Effector memory CD8-positive, alpha-beta T cell (primary cell): ENCODE measurements around the gene ASS1.
"Not testable (repeated sequence)": the region's sequence is repeated elsewhere in the genome, so short reads cannot be mapped to it uniquely, and the experiment has no call there.

Experiments used
- ATAC-seq: fragments of 150-1000 bp; cut with Tn5 transposase; replicated peaks from 2 replicates; pipeline ENCODE4 v1.10.0; 2021; ENCODE audit warnings: mild to moderate bottlenecking, moderate library complexity
- DNase-seq, 3 experiments: peaks; one replicate each; pipeline ENCODE4 v3.0.0; 2021
- H3K27ac Mint-ChIP-seq, 2 donors: one replicate each; pipeline ENCODE4 v1.8.0; 2022; ENCODE audit warnings: mild to moderate bottlenecking in 2 of 2, mixed read lengths in 2 of 2, moderate library complexity in 2 of 2
- H3K27me3 Mint-ChIP-seq, 2 donors: one replicate each; pipeline ENCODE4 v1.8.0; 2022; ENCODE audit warnings: mixed read lengths in 2 of 2
- H3K36me3 Mint-ChIP-seq: one replicate; pipeline ENCODE4 v1.8.0; 2022; ENCODE audit warnings: mild to moderate bottlenecking, moderate library complexity, mixed read lengths; ENCODE audit not compliant: insufficient read depth
- H3K4me1 Mint-ChIP-seq, 2 donors: one replicate each; pipeline ENCODE4 v1.8.0; 2022; ENCODE audit warnings: low read depth in 2 of 2, mixed read lengths in 2 of 2
- H3K4me3 Mint-ChIP-seq, 2 donors: one replicate each; pipeline ENCODE4 v1.8.0; 2022; ENCODE audit warnings: mild to moderate bottlenecking in 2 of 2, mixed read lengths in 2 of 2, moderate library complexity in 2 of 2
- H3K9me3 Mint-ChIP-seq, 2 donors: one replicate each; pipeline ENCODE4 v1.8.0; 2022; ENCODE audit warnings: mixed read lengths in 2 of 2

Gene ASS1

DNA sequence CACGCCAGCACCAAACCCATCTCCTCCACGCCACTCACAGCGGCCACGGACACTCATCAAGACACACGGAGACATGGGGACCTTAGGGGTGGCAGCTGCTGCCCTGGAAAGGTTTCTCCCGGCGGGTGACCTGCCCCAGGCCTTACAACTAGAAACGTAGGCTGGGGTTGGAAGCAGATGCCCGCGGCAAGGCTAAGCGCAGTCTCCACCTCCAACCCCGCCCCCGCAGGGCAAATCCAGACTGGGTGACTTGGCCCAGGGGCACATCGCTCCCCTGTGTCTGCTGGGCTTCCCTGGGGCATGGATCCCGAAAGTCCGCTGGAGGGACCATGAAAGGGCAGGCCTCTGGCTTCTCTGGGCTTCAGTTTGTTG lies 12.0 kb upstream of the ASS1 start:
- no peaks in the 10 kb centered on the region for H3K9me3 Mint-ChIP-seq
- DNase-seq (no peak), ATAC-seq (no peak)
- H3K27ac Mint-ChIP-seq, result no peak overlapping the region
- H3K36me3 Mint-ChIP-seq, result no peaks in the 10 kb centered on the region
- peaks cover 51 to 92% of the 10 kb centered on the region in 2 donors for H3K27me3 Mint-ChIP-seq
- peak overlapping the region; percentile 6 to 51 for H3K4me3 Mint-ChIP-seq
- peaks cover 0 to 4% of the 10 kb centered on the region in 2 donors for H3K4me1 Mint-ChIP-seq

- H3K27me3 Mint-ChIP-seq, result peaks cover 55 to 87% of the 10 kb centered on the region in 2 donors
Measured at GRCh38 chr9:130433168-130433946, 11.4 kb upstream of the ASS1 start.

DNA sequence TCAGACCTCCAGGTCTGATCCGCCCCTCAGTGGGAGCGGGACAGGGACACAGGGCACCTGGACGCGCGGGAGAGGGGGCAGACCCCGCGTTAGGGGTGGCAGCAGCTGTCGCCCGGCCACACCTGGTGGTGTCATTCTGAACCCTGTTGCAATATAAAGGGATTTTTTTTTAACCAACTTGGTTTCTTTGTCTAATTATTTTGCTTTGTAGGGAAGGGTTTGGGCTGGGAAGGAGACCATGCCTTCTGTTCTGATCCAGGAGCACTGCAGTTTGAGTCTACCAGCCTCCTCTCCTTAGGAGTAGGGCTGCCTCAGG lies 10.9 kb upstream of the ASS1 start:
- Mint-ChIP-seq H3K9me3 (no peaks in the 10 kb centered on the region), H3K27me3 (peaks cover 59 to 87% of the 10 kb centered on the region in 2 donors), H3K4me3 (peak overlapping the region; percentile 40 to 51), H3K4me1 (peaks cover 0 to 4% of the 10 kb centered on the region in 2 donors), H3K36me3 (no peaks in the 10 kb centered on the region), H3K27ac (no peak overlapping the region)
- DNase-seq (no peak), ATAC-seq (no peak)

More at GRCh38 chr9:130433168-130433946, 11.4 kb upstream of the ASS1 start:
- Mint-ChIP-seq H3K4me3 (peak overlapping the region; percentile 18 to 51), H3K27ac (no peak overlapping the region), H3K9me3 (no peaks in the 10 kb centered on the region), H3K36me3 (no peaks in the 10 kb centered on the region), H3K4me1 (peaks cover 0 to 4% of the 10 kb centered on the region in 2 donors)
- peak; percentile 68 for ATAC-seq
- DNase-seq, result peak in 1 of 3 experiments; percentile 16

DNA sequence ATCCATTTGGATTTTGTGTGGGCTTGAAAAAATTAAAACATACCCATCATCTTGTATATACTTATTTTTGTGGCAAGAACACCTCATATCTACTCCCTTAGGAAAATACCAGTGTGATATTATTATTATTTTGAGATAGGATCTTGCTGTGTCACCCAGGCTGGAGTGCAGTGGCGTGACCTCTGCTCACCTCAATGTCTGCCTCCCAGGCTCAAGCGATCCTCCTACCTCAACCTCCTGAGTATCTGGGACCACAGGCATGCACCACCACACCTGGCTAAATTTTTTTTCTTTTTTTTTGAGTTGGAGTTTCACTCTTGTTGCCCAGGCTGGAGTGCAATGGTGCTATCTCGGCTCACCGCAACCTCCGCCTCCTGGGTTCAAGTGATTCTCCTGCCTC lies 10.1 kb upstream of the ASS1 start:
- Mint-ChIP-seq H3K27me3 (peaks cover 60 to 87% of the 10 kb centered on the region in 2 donors), H3K4me3 (peak overlapping the region in 1 of 2 donors; percentile 40)
- DNase-seq, H3K27ac Mint-ChIP-seq, ATAC-seq, H3K36me3 Mint-ChIP-seq, H3K9me3 Mint-ChIP-seq, H3K4me1 Mint-ChIP-seq: not testable (repeated sequence)

DNA sequence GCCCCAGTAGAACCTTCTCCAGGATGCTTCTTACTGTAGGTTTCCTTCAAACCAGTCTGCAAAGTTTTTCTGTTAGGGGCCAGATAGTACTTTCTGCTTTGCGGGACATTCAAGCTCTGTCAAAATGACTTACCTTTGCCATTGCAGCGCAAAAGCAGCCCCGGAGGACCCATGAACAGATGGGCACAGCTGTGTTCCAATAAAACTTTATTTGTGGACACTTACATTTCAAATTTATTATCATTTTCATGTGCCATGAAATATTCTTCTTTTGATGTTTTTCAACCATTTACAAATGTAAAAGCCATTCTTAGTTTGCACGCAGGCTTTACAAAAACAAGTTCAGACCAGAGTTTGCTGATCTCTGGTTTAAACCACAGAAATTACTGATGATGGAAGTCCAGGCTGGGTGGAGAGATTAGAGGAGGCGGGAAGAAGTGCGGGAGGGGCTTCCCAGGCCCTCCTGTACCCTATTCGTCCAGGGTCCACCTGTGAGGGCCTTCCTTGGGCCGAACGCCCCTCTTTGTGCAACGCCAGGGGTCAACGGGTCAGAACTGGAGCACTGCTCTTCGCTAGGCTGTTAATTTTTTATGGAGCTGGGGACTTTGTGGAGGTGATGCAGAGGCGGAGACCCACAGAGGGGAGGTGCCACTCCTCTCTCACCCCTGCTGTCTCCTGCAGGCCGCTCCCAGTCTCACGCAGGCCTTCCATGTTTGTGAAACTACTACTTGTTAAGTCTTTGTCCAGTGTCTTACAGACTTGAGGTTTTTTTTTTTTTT lies 7.6 kb upstream of the ASS1 start:
- ATAC-seq (no peak), DNase-seq (no peak)
- Mint-ChIP-seq H3K27me3 (peaks cover 56 to 69% of the 10 kb centered on the region in 2 donors), H3K4me3 (no peak overlapping the region), H3K9me3 (peaks cover 0 to 5% of the 10 kb centered on the region in 2 donors), H3K27ac (no peak overlapping the region), H3K36me3 (no peaks in the 10 kb centered on the region), H3K4me1 (peaks cover 0 to 4% of the 10 kb centered on the region in 2 donors)

DNA sequence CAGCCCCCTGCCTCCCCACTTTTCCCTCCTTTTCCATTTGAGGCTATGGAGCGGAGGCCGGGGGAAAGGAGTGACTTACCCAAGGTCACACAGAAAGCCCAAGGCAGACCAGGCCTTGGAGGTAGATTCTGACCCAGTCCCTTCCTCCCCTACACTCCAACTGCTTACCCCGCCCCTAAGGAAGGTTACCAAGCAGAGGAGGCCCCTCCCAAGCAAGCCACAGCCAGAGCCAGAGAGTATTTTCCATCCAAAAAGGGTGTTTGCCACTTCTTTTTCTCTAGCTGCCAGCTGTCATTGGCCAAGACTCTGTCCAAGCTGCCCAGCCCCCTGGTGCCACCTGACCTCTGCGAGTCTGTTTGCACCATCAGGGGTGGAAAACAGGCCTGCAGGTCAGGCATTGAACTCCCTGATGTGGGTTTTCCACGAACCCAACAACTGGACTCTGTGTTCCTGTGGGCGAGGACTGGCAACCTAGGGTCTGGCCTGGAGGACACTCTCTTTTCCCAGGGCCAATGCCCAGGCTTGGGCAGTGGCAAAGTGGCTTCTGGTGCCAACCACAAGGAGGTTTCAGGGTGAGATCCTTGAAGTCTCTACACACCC lies 6.3 kb upstream of the ASS1 start:
- Mint-ChIP-seq H3K9me3 (peaks cover 0 to 5% of the 10 kb centered on the region in 2 donors), H3K4me3 (no peak overlapping the region), H3K36me3 (no peaks in the 10 kb centered on the region), H3K27me3 (peaks cover 53 to 61% of the 10 kb centered on the region in 2 donors), H3K4me1 (no peaks in the 10 kb centered on the region), H3K27ac (no peak overlapping the region)
- DNase-seq (no peak), ATAC-seq (no peak)

DNA sequence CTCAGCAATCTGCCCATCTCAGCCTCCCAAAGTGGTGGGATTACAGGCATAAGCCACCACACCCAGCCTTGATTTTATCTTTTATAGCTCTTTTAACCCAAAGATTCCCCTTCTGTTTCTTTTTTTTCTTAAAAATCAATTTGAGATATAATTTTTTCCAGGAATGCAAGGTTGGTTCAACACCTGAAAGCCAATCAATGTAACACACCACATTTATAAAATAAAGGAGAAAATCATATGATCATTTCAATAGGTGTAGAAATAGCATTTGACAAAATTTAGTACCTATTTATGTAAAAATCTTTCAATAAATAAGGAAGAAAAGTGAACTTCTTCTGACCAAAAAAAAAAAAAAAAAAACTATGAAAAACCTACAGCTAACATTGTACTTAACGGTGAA lies 3.7 kb upstream of the ASS1 start:
- H3K27me3 Mint-ChIP-seq, result peaks cover 48 to 53% of the 10 kb centered on the region in 2 donors
- H3K27ac Mint-ChIP-seq, result no peak overlapping the region

DNA sequence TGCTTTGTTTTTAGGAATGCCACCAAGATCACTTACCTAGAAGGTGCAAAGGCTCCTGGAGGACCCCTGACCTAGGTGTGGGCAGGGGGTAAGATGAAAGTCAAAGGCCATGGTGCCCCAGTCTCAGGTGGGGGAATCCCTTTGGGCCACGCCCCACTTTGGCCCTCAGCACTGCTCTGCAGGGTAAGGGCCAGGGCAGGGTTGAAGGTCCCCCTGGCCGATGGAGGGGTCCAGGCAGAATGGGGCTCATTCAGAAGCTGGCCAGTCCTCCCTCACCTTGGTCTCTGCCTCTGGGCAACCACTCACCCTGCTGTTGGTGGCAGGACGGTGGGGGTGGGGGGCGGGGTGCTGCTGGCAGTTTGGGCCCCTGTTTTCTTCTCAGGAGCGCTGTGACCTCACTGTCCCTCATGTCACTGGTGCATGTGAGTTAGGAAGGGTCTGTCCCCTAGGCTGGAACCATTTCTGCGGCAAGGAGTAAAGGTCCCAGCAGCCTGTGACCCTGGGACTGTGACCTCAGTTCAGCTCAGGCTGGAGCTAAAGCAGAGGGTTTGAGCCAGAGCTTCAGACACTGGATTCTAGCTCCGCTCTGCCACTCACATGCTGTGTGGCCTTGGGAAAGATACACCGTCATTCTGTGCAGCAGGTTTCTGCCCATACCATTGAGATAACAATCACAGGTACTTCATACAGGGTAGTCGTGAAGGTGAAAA lies 1.9 kb upstream of the ASS1 start:
- Mint-ChIP-seq H3K27me3 (peaks cover 34 to 54% of the 10 kb centered on the region in 2 donors), H3K4me3 (no peak overlapping the region), H3K27ac (no peak overlapping the region), H3K36me3 (peaks cover 2% of the 10 kb centered on the region), H3K4me1 (no peaks in the 10 kb centered on the region), H3K9me3 (peaks cover 0 to 5% of the 10 kb centered on the region in 2 donors)
- DNase-seq (no peak), ATAC-seq (no peak)

More for the DNA sequence above, 3.7 kb upstream of the ASS1 start:
- no peak for DNase-seq
- Mint-ChIP-seq H3K9me3 (peaks cover 0 to 5% of the 10 kb centered on the region in 2 donors), H3K4me3 (no peak overlapping the region), H3K4me1 (no peaks in the 10 kb centered on the region), H3K36me3 (no peaks in the 10 kb centered on the region)
- ATAC-seq, result no peak

- ATAC-seq (no peak), DNase-seq (no peak)
- H3K36me3 Mint-ChIP-seq, result peaks cover 2% of the 10 kb centered on the region
- H3K27ac Mint-ChIP-seq, result no peak overlapping the region
- peaks cover 0 to 5% of the 10 kb centered on the region in 2 donors for H3K9me3 Mint-ChIP-seq
- peak overlapping the region; percentile 23 to 25 for H3K4me3 Mint-ChIP-seq
- H3K27me3 Mint-ChIP-seq, result peaks cover 37 to 58% of the 10 kb centered on the region in 2 donors
- no peaks in the 10 kb centered on the region for H3K4me1 Mint-ChIP-seq
Measured at GRCh38 chr9:130443456-130443801, 1.3 kb upstream of the ASS1 start.

GRCh38 chr9:130443840-130444492 lies 795 bp upstream of the ASS1 start:
- Mint-ChIP-seq H3K9me3 (peaks cover 0 to 5% of the 10 kb centered on the region in 2 donors), H3K4me1 (no peaks in the 10 kb centered on the region), H3K36me3 (peaks cover 2% of the 10 kb centered on the region), H3K27me3 (peaks cover 32 to 57% of the 10 kb centered on the region in 2 donors), H3K4me3 (peak overlapping the region; percentile 23 to 25), H3K27ac (no peak overlapping the region)
- DNase-seq, result no peak
- ATAC-seq, result no peak

GRCh38 chr9:130445268-130445983 lies 665 bp downstream of the ASS1 start:
- no peak for DNase-seq
- no peak overlapping the region for H3K27ac Mint-ChIP-seq
- H3K27me3 Mint-ChIP-seq, result peaks cover 31 to 49% of the 10 kb centered on the region in 2 donors
- H3K4me3 Mint-ChIP-seq, result peak overlapping the region; percentile 64 to 65
- peaks cover 0 to 5% of the 10 kb centered on the region in 2 donors for H3K9me3 Mint-ChIP-seq
- H3K4me1 Mint-ChIP-seq, result no peaks in the 10 kb centered on the region
- peaks cover 2% of the 10 kb centered on the region for H3K36me3 Mint-ChIP-seq
- no peak for ATAC-seq

GRCh38 chr9:130446101-130446861 lies 1.5 kb downstream of the ASS1 start:
- H3K4me3 Mint-ChIP-seq, result peak overlapping the region; percentile 64 to 65
- H3K27me3 Mint-ChIP-seq, result peaks cover 31 to 56% of the 10 kb centered on the region in 2 donors
- ATAC-seq (no peak), DNase-seq (no peak)
- H3K4me1 Mint-ChIP-seq, result no peaks in the 10 kb centered on the region
- peaks cover 0 to 4% of the 10 kb centered on the region in 2 donors for H3K9me3 Mint-ChIP-seq
- H3K27ac Mint-ChIP-seq, result no peak overlapping the region
- peaks cover 2% of the 10 kb centered on the region for H3K36me3 Mint-ChIP-seq
